ENCODE data around the gene GADD45G.

DNA sequence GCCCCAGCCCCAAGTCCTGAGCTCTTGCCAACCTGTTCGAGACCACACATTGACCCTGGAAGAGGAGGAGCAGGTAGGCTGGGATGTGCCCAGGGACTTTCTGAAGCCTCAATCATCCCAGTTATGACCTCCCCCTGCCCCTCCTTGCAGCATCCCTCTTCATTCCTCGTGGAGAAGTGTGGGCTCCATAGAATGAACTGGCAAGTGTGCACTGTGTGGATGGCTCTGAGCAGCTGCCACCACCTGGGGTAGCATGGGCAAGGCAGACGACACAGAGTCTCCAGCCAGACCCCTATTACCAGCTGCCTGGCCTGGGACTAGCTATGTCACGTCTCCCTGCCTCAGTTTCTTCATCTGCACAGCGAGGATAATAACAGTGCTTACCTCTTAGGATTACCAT lies 33.5 kb downstream of the GADD45G start:
- TF ChIP-seq CTCF (IDR thresholded peaks at IDR 0.05): no peak
- TF ChIP-seq ZFX (IDR thresholded peaks at IDR 0.05; ENCODE audit: borderline replicate concordance): no peak
